ENCODE measurements around the gene N4BP3. TPM values are rescaled to one million over a fixed set of nuclear protein-coding genes. Genes with fewer than 3 reads are reported as not detected.
A peak's percentile ranks its signal among the peaks of the same experiment; 100 is the strongest.

Gene N4BP3
- total RNA-seq, 6 donors from 2014 or later: 3.2 to 12.6 (median 5.8) TPM

DNA sequence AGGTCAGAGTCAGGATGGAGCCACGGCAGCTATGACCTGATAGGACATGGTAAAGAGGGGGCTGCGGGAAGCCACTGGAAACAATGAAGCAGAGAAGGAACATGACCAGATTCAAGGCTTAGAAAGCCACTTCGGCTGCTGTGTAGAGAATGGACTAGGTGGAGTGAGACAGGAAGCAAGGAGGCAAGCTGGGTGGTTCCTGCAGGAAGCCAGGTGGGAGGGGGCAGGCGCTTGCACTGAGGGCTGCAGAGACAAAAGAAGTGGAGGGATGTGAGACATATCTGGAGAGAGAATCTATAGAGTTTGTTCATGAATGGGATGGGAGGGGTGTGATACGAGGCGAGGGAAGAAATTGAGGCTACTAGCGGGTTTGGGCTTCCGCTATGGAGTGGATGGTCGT is 19.0 kb upstream of the N4BP3 start:
- DNase-seq: no peak
- no peak for ATAC-seq (ENCODE audit: low FRiP score in 2 of 2)
- Histone ChIP-seq H3K9me3 (peaks cover 0 to 4% (median 0%) of the 10 kb centered on the region in 4 donors), H3K27ac (no peak overlapping the region), H3K4me1 (no peaks in the 10 kb centered on the region), H3K27me3 (no peaks in the 10 kb centered on the region), H3K4me3 (no peak overlapping the region), H3K36me3 (no peaks in the 10 kb centered on the region)
- 74 to 76% methylated on average over 9 of the region's 9 CpGs for WGBS, 2 donors
- TF ChIP-seq EP300 (IDR thresholded peaks at IDR 0.05) (no peak), POLR2AphosphoS5 (IDR thresholded peaks at IDR 0.05) (no peak), POLR2A (IDR thresholded peaks at IDR 0.05) (no peak)
- TF ChIP-seq, protein P1, sequence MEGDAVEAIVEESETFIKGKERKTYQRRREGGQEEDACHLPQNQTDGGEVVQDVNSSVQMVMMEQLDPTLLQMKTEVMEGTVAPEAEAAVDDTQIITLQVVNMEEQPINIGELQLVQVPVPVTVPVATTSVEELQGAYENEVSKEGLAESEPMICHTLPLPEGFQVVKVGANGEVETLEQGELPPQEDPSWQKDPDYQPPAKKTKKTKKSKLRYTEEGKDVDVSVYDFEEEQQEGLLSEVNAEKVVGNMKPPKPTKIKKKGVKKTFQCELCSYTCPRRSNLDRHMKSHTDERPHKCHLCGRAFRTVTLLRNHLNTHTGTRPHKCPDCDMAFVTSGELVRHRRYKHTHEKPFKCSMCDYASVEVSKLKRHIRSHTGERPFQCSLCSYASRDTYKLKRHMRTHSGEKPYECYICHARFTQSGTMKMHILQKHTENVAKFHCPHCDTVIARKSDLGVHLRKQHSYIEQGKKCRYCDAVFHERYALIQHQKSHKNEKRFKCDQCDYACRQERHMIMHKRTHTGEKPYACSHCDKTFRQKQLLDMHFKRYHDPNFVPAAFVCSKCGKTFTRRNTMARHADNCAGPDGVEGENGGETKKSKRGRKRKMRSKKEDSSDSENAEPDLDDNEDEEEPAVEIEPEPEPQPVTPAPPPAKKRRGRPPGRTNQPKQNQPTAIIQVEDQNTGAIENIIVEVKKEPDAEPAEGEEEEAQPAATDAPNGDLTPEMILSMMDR (IDR thresholded peaks at IDR 0.05): no peak

DNA sequence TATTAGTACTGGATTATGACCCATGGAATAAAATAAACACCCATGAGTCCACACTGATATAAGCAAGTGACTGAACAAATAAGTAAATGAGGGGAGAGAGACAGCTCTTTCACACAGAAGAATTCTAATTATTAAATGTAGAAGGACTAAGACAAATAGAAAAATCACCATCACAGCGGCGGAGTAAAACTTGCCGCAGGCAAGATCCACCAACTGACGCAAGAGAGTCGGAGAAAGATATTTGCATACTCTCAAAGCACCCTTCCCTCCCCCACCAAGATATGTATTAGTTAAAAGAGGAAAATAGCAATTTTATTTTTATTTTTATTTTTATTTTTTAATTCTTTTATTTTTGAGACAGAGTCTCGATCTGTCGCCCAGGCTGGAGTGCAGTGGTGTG is 14.6 kb upstream of the N4BP3 start:
- ATAC-seq (ENCODE audit: low FRiP score in 2 of 2) (no peak), DNase-seq (no peak)
- H3K9me3 ChIP-seq: no peaks in the 10 kb centered on the region
- no peaks in the 10 kb centered on the region for H3K27me3 ChIP-seq
- H3K36me3 ChIP-seq: no peaks in the 10 kb centered on the region
- no peak overlapping the region for H3K4me3 ChIP-seq
- 91 to 94% methylated on average over 7 of the region's 7 CpGs for WGBS, 2 donors
- TF ChIP-seq, protein P1 (IDR thresholded peaks at IDR 0.05): no peak
- TF ChIP-seq POLR2AphosphoS5 (IDR thresholded peaks at IDR 0.05) (no peak), EP300 (IDR thresholded peaks at IDR 0.05) (no peak), POLR2A (IDR thresholded peaks at IDR 0.05) (no peak)
- no peaks in the 10 kb centered on the region for H3K4me1 ChIP-seq
- H3K27ac ChIP-seq: no peak overlapping the region

DNA sequence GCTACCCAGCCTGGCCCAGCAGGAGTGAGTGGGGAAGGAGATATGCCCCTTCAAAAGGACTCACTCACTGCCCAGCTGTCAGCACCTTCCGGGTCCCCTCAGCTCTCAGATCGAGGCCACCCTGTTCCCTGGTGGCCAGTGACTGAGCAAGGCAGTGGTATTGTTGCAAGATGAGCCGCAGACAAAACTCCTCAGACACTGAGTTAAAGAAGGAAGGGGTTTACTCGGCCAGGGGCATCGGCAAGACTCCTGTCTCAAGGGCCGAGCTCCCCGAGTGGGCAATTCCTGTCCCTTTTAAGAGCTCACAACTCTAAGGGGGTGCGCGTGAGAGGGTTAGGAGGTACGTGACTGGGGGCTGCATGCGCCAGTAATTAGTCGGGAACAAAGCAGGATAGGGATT is 9.7 kb upstream of the N4BP3 start:
- H3K27ac ChIP-seq: no peak overlapping the region
- WGBS, 2 donors: 86 to 98% methylated on average over 7 to 12 of the region's 12 CpGs
- no peak for TF ChIP-seq EP300 (IDR thresholded peaks at IDR 0.05)
- DNase-seq (no peak), ATAC-seq (ENCODE audit: low FRiP score in 2 of 2) (no peak)
- H3K9me3 ChIP-seq: no peaks in the 10 kb centered on the region
- H3K4me1 ChIP-seq: peaks cover 2 to 18% (median 6%) of the 10 kb centered on the region in 4 donors
- H3K36me3 ChIP-seq: no peaks in the 10 kb centered on the region
- H3K4me3 ChIP-seq: no peak overlapping the region
- no peaks in the 10 kb centered on the region for H3K27me3 ChIP-seq

DNA sequence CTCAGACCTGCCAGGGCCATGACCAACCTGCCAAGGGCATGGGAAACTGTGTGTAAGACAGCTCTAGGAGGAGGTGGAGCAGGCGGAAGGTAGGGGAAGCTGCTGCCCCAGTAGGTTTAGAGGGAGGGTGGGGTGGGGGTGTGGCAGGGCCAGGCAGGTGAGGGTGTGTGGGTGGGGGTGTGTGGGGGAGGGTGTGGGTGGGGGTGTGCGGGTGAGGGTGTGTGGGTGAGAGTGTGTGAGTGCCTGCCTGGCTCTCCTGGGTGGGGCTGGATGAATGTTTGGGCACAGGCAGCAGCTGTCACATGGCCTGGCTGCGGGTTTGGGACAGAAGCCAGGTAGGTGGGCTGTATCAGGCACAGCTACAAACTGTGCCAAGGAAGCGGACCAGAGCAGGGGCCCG is 8.8 kb upstream of the N4BP3 start:
- TF ChIP-seq POLR2AphosphoS5 (IDR thresholded peaks at IDR 0.05) (no peak), POLR2A (IDR thresholded peaks at IDR 0.05) (no peak), EP300 (IDR thresholded peaks at IDR 0.05) (no peak)
- TF ChIP-seq, protein P1 (IDR thresholded peaks at IDR 0.05): no peak
- Histone ChIP-seq H3K4me3 (no peak overlapping the region), H3K36me3 (no peaks in the 10 kb centered on the region), H3K27me3 (no peaks in the 10 kb centered on the region), H3K27ac (no peak overlapping the region), H3K9me3 (no peaks in the 10 kb centered on the region), H3K4me1 (peaks cover 7 to 27% (median 13%) of the 10 kb centered on the region in 4 donors)
- 40 to 43% methylated on average over 3 to 4 of the region's 5 CpGs for WGBS, 2 donors
- no peak for ATAC-seq (ENCODE audit: low FRiP score in 2 of 2)
- peak in 1 of 2 donors; percentile 57 for DNase-seq

DNA sequence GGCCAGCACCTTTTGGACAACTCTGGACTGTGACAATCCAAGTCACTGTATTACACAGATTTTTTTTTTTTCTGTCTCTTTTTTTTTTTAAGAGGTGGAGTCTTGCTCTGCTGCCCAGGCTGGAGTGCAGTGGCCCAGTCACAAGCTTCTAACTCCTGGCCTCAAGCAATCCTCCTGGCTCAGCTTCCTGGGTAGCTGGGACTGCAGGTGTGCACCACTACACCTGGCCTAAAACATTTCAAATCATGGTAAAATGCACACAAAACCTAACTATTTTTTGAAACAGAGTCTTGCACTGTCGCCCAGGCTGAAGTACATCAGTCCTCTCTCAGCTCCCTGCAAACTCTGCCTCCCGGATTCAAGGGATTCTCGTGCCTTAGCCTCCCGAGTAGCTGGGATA is 7.2 kb upstream of the N4BP3 start:
- Histone ChIP-seq H3K27me3 (no peaks in the 10 kb centered on the region), H3K27ac (no peak overlapping the region), H3K4me3 (no peak overlapping the region), H3K4me1 (peaks cover 7 to 28% (median 13%) of the 10 kb centered on the region in 4 donors), H3K9me3 (no peaks in the 10 kb centered on the region), H3K36me3 (no peaks in the 10 kb centered on the region)
- no peak for DNase-seq
- TF ChIP-seq POLR2AphosphoS5 (IDR thresholded peaks at IDR 0.05): no peak
- no peak for ATAC-seq (ENCODE audit: low FRiP score in 2 of 2)
- 69% methylated on average over 4 of the region's 4 CpGs for WGBS, 2 donors

DNA sequence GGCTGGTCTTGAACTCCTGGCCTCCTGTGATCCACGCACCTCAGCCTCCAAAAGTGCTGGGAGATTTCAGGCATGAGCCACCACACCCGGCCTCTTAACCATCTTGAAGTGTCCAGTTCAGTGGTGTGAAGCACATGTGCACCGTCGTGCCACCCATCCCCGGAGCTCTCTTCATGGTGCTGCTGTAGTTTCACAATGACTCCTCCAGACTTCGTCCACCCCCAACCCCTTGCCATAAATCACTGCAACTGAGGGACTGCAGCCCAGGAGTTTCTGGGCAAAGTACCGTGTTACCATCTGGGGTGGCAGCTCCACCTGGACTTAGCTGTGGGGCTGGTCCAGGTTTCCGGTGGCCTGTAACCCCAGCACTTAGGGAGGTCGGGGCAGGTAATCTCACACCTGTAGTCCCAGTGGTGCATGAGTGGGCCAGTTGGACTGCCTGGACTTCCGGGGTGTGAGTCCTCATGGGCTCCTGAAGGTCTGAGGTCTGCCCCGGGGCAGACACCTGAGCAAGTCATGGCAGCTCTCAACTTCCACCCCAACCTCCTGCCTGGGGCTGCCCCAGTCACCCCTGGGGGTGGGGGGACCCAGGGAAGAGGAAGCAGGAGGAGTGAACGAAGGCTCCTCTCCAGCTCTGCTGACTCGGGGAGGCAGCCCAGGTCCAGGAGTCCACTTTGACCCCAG is 6.6 kb upstream of the N4BP3 start:
- no peak overlapping the region for H3K4me3 ChIP-seq
- no peaks in the 10 kb centered on the region for H3K36me3 ChIP-seq
- TF ChIP-seq POLR2A (IDR thresholded peaks at IDR 0.05) (no peak), EP300 (IDR thresholded peaks at IDR 0.05) (no peak), POLR2AphosphoS5 (IDR thresholded peaks at IDR 0.05) (no peak)
- TF ChIP-seq, protein P1 (IDR thresholded peaks at IDR 0.05): no peak
- peaks cover 7 to 28% (median 13%) of the 10 kb centered on the region in 4 donors for H3K4me1 ChIP-seq
- no peak overlapping the region for H3K27ac ChIP-seq
- no peaks in the 10 kb centered on the region for H3K9me3 ChIP-seq
- ATAC-seq (ENCODE audit: low FRiP score in 2 of 2) (no peak), DNase-seq (no peak)
- no peaks in the 10 kb centered on the region for H3K27me3 ChIP-seq
- 75 to 80% methylated on average over 10 to 12 of the region's 13 CpGs for WGBS, 2 donors

Data from upper lobe of left lung (tissue), 6 donors.